Ovary (tissue), 3 donors: ENCODE results near the gene KANK2.

Source experiments
- CTCF ChIP-seq, 3 donors: fragments of 450-650 bp in 2 of 3; fragments of 200-600 bp in 1 of 3; IDR thresholded peaks; one replicate each; pipeline versions ENCODE4 v1.5.1 to v1.8.0; 2016 to 2022; ENCODE audit warnings: antibody characterized with exemption in 3 of 3, mild to moderate bottlenecking in 1 of 3
- EP300 ChIP-seq: sonication (generic); formaldehyde crosslinking; IDR thresholded peaks from one replicate; pipeline ENCODE4 v1.6.1; 2017; ENCODE audit warnings: antibody characterized with exemption
- donor health status: DM: no; HTN: no; CAD: no.

- TF ChIP-seq CTCF (IDR thresholded peaks at IDR 0.05) (no peak), EP300 (no peak)
Observed at GRCh38 chr19:11131471-11131870, 65.9 kb downstream of the KANK2 start.
